ENCODE data around the gene SBF2. TPM values are rescaled to one million over a fixed set of nuclear protein-coding genes. Genes with fewer than 3 reads are reported as not detected.

SBF2 gene
- total RNA-seq, 1 donor from 2014 or later: 44.9 TPM

DNA sequence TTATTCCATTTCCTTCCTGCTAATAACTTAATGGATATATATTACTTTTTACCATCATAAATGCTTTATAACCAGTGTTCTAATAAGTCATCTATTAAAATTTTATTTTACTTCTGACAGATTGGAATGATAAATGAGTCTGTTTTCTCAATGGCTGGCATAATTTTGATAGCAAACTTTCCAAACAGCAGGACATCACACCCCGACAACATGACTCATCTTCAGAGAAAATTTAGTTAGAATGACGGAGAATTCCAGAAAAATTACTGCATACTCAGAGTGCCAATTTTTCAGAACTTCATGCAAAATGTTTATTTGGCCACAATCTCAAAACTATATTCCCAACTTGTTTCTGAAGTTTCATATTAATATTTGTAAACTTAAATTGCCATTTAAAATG is 455.8 kb downstream of the SBF2 start:
- DNase-seq (ENCODE audit: low spot score, unreplicated experiment): no peak
- Mint-ChIP-seq H3K27ac (no peak overlapping the region), H3K4me3 (ENCODE audit: low read depth) (no peak overlapping the region), H3K27me3 (no peaks in the 10 kb centered on the region), H3K9me3 (ENCODE audit: low read depth) (no peaks in the 10 kb centered on the region), H3K4me1 (ENCODE audit: low read depth) (no peaks in the 10 kb centered on the region), H3K36me3 (ENCODE audit: insufficient read depth) (peaks cover 7% of the 10 kb centered on the region)
- TF ChIP-seq, protein P1, sequence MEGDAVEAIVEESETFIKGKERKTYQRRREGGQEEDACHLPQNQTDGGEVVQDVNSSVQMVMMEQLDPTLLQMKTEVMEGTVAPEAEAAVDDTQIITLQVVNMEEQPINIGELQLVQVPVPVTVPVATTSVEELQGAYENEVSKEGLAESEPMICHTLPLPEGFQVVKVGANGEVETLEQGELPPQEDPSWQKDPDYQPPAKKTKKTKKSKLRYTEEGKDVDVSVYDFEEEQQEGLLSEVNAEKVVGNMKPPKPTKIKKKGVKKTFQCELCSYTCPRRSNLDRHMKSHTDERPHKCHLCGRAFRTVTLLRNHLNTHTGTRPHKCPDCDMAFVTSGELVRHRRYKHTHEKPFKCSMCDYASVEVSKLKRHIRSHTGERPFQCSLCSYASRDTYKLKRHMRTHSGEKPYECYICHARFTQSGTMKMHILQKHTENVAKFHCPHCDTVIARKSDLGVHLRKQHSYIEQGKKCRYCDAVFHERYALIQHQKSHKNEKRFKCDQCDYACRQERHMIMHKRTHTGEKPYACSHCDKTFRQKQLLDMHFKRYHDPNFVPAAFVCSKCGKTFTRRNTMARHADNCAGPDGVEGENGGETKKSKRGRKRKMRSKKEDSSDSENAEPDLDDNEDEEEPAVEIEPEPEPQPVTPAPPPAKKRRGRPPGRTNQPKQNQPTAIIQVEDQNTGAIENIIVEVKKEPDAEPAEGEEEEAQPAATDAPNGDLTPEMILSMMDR (IDR thresholded peaks at IDR 0.05; ENCODE audit: unreplicated experiment): no peak

DNA sequence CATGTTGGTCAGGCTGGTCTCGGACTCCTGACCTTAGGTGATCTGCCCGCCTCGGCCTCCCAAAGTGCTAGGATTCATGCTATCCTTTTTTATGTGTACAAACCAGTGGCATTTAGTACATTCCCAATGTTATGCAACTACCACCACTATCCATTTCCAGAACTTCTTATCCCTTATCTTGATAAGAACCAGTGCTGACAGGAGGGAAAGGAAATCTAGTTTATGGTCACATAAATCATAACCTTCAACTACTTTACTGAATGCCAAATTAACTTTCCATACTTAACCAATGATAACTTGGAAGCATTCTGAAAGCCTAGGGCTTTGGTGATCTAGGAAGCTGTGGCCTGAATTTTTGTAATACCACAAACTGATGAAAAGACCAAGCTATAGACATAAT is 459.7 kb downstream of the SBF2 start:
- no peaks in the 10 kb centered on the region for H3K27me3 Mint-ChIP-seq
- TF ChIP-seq, protein P1 (IDR thresholded peaks at IDR 0.05; ENCODE audit: unreplicated experiment): no peak

DNA sequence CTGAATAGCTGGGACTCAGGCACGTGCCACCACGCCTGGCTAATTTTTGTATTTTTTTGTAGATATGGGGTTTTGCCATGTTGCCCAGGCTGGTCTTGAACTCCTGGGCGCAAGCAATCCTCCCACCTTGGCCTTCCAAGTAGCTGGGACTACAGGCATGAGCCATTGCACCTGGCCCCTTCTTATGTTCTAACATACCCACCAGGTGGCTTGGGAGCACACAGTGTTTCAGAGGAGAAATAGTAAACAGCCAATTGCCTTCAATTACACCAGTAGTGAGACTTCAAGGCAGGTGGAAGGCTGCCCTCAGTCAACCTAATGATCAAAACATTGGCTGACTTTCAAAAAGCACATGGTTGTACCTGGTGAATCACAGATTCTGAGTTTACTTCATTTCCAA is 462.9 kb downstream of the SBF2 start:
- TF ChIP-seq, protein P1 (IDR thresholded peaks at IDR 0.05; ENCODE audit: unreplicated experiment): no peak
- Mint-ChIP-seq H3K36me3 (ENCODE audit: insufficient read depth) (peaks cover 3% of the 10 kb centered on the region), H3K27ac (no peak overlapping the region), H3K27me3 (no peaks in the 10 kb centered on the region), H3K9me3 (ENCODE audit: low read depth) (no peaks in the 10 kb centered on the region), H3K4me1 (ENCODE audit: low read depth) (peaks cover 10% of the 10 kb centered on the region), H3K4me3 (ENCODE audit: low read depth) (no peak overlapping the region)
- DNase-seq (ENCODE audit: low spot score, unreplicated experiment): no peak

More for the DNA sequence above, 459.7 kb downstream of the SBF2 start:
- no peak for DNase-seq (ENCODE audit: low spot score, unreplicated experiment)
- peaks cover 3% of the 10 kb centered on the region for H3K36me3 Mint-ChIP-seq (ENCODE audit: insufficient read depth)
- no peak overlapping the region for H3K27ac Mint-ChIP-seq
- no peaks in the 10 kb centered on the region for H3K4me1 Mint-ChIP-seq (ENCODE audit: low read depth)
- H3K4me3 Mint-ChIP-seq (ENCODE audit: low read depth): no peak overlapping the region
- H3K9me3 Mint-ChIP-seq (ENCODE audit: low read depth): no peaks in the 10 kb centered on the region

DNA sequence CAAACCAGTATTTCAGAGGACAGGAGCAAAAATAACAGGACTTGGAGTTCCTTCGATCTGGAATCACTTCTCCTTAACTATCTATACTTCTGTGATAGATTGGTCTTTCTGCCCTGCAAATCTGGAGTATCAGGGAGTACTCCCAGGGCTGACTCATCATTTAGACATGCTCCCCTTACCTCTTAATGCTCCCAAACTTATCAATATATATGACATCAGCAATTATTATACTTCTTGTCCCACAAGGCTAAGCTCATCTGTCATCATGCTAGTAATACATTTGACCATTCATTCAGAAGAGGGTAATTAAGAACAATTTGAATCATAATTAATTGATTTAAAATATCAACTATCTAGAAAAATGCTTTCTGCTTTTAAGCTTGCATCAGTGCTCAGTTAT is 466.3 kb downstream of the SBF2 start:
- Mint-ChIP-seq H3K4me1 (ENCODE audit: low read depth) (peaks cover 19% of the 10 kb centered on the region), H3K27ac (no peak overlapping the region), H3K36me3 (ENCODE audit: insufficient read depth) (peaks cover 5% of the 10 kb centered on the region), H3K4me3 (ENCODE audit: low read depth) (no peak overlapping the region), H3K9me3 (ENCODE audit: low read depth) (no peaks in the 10 kb centered on the region), H3K27me3 (no peaks in the 10 kb centered on the region)
- TF ChIP-seq, protein P1 (IDR thresholded peaks at IDR 0.05; ENCODE audit: unreplicated experiment): no peak
- DNase-seq (ENCODE audit: low spot score, unreplicated experiment): no peak

DNA sequence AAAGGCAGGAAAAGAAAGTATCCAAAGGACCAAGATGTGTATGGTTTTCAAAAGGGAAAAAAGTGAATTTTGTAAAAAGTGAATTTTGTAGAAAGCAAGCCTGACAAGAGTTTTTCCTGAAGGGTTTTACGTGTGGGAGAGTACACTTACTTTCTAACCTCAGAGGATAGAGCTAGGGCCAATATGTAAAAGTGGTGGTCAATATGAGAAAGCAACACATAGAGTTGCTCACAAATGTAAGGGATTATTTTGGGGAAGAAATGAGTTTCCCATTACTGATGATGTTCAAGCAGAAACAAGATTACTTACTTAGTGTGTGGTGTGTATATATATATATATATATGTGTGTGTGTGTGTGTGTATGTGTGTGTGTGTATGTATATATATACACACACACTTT is 467.6 kb downstream of the SBF2 start:
- peaks cover 20% of the 10 kb centered on the region for H3K4me1 Mint-ChIP-seq (ENCODE audit: low read depth)
- TF ChIP-seq, protein P1 (IDR thresholded peaks at IDR 0.05; ENCODE audit: unreplicated experiment): no peak
- H3K9me3 Mint-ChIP-seq (ENCODE audit: low read depth): no peaks in the 10 kb centered on the region
- peak overlapping the region; percentile 1 for H3K27ac Mint-ChIP-seq
- H3K4me3 Mint-ChIP-seq (ENCODE audit: low read depth): no peak overlapping the region
- H3K27me3 Mint-ChIP-seq: no peaks in the 10 kb centered on the region
- no peak for DNase-seq (ENCODE audit: low spot score, unreplicated experiment)
- peaks cover 5% of the 10 kb centered on the region for H3K36me3 Mint-ChIP-seq (ENCODE audit: insufficient read depth)
